A673 (cell line): ENCODE results near the gene IRF2BP2.

ENCODE experiments used
- CTCF ChIP-seq: fragments of 300-800, 200-600 bp; sonication (generic); conservative IDR thresholded peaks from 2 replicates; pipeline ENCODE4 v1.5.1; 2017; ENCODE audit warnings: low read depth, mild to moderate bottlenecking, antibody characterized with exemption, low read length, moderate library complexity, mixed read lengths
- EZH2 ChIP-seq: fragments of 200-600 bp; sonication (generic); IDR thresholded peaks from 2 replicates; pipeline ENCODE4 v1.6.1; 2017; ENCODE audit warnings: borderline replicate concordance, low read depth, mild to moderate bottlenecking, mixed read lengths, antibody characterized with exemption, low read length; ENCODE audit not compliant: poor library complexity, severe bottlenecking

GRCh38 chr1:234581063-234581714 is 28.8 kb downstream of the IRF2BP2 start:
- TF ChIP-seq CTCF (no peak), EZH2 (no peak)
